ENCODE results near the gene AP1G2. TPM values are rescaled to one million over a fixed set of nuclear protein-coding genes. Genes with fewer than 3 reads are reported as not detected.
A peak's percentile ranks its signal among the peaks of the same experiment; 100 is the strongest.

Gene AP1G2
- total and polyA plus RNA-seq, 2 of the 13 experiments (the other 11 are each of a cell fraction or from before 2014, with no cell fraction given): 96.9 to 611 TPM

DNA sequence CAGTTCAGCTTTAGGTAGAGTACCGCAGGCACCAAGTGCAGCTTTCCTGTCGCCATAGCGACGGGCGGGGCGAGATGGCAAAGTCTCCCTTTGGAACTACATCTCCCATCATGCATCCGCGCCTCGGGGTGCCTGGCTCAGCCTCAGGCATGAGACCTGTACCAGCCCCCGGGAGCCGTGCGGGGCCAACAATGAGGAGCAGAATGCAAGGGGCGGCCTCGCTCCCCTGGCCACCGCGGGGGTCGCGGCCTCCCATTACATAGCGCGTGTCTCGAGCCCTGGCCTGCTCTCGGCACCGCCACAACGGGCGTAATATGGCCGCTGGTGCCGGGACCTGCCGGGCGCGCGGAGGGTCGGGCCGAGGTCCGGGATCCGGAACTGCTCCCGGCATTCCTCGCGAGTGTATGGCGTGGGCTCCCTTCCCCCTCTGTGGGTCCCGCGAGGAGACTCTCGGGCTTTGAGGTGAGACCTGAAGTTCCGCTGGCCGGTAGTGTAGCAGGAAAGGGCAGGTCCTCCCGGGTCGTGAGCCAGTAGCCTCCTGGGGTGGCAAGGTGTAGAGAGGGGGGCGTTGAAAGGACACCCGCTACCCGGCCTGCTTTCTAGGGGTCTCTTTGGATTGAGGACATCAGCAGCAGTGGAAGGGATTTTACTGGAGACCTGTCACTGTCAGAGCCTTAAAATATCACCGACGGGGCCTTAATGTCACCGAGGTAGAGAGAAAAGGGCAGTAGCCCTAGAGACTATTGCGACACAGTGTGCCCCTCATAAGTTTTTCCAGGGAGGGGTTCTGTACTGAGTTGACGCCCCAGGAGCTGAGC, 11.5 kb downstream of the AP1G2 start, which contains the start of gene THTPA (continued):
- TF ChIP-seq, protein P1, sequence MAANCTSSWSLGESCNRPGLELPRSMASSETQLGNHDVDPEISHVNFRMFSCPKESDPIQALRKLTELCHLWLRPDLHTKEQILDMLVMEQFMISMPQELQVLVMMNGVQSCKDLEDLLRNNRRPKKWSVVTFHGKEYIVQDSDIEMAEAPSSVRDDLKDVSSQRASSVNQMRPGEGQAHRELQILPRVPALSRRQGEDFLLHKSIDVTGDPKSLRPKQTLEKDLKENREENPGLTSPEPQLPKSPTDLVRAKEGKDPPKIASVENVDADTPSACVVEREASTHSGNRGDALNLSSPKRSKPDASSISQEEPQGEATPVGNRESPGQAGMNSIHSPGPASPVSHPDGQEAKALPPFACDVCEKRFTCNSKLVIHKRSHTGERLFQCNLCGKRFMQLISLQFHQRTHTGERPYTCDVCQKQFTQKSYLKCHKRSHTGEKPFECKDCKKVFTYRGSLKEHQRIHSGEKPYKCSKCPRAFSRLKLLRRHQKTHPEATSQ (CRISPR knock-in tag; IDR thresholded peaks at IDR 0.05; ENCODE audit: borderline replicate concordance): peak; percentile 89
- TF ChIP-seq, protein P2, sequence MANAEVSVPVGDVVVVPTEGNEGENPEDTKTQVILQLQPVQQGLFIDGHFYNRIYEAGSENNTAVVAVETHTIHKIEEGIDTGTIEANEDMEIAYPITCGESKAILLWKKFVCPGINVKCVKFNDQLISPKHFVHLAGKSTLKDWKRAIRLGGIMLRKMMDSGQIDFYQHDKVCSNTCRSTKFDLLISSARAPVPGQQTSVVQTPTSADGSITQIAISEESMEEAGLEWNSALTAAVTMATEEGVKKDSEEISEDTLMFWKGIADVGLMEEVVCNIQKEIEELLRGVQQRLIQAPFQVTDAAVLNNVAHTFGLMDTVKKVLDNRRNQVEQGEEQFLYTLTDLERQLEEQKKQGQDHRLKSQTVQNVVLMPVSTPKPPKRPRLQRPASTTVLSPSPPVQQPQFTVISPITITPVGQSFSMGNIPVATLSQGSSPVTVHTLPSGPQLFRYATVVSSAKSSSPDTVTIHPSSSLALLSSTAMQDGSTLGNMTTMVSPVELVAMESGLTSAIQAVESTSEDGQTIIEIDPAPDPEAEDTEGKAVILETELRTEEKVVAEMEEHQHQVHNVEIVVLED (CRISPR knock-in tag; IDR thresholded peaks at IDR 0.05; ENCODE audit: borderline replicate concordance): peak; percentile 95
- TF ChIP-seq ZBTB42 (CRISPR knock-in tag; IDR thresholded peaks at IDR 0.05) (peak; percentile 97), ZNF678 (CRISPR knock-in tag; IDR thresholded peaks at IDR 0.05) (peak; percentile 98), ZNF7 (CRISPR knock-in tag; IDR thresholded peaks at IDR 0.05) (peak; percentile 59; the same call in 1 of the 2 replicates), RCOR2 (CRISPR knock-in tag; IDR thresholded peaks at IDR 0.05) (peak; percentile 77), ZNF333 (CRISPR knock-in tag; IDR thresholded peaks at IDR 0.05; ENCODE audit: borderline replicate concordance) (peak; percentile 98), ZNF282 (IDR thresholded peaks at IDR 0.05; ENCODE audit: partially characterized antibody) (no peak), CBX2 (IDR thresholded peaks at IDR 0.05; ENCODE audit: low read depth, low read length) (no peak), CBX2 (CRISPR knock-in tag; IDR thresholded peaks at IDR 0.05; ENCODE audit: low read depth) (peak; percentile 84; the same call in 1 of the 2 replicates), MXI1 (IDR thresholded peaks at IDR 0.05; ENCODE audit: borderline replicate concordance, low read depth, low read length) (peak; percentile 95), KLF12 (CRISPR knock-in tag; IDR thresholded peaks at IDR 0.05; ENCODE audit: borderline replicate concordance) (peak; percentile 97; the same call in 1 of the 2 replicates), NFIB (CRISPR knock-in tag; IDR thresholded peaks at IDR 0.05; ENCODE audit: borderline replicate concordance) (no peak)
- TF ChIP-seq, protein P3, sequence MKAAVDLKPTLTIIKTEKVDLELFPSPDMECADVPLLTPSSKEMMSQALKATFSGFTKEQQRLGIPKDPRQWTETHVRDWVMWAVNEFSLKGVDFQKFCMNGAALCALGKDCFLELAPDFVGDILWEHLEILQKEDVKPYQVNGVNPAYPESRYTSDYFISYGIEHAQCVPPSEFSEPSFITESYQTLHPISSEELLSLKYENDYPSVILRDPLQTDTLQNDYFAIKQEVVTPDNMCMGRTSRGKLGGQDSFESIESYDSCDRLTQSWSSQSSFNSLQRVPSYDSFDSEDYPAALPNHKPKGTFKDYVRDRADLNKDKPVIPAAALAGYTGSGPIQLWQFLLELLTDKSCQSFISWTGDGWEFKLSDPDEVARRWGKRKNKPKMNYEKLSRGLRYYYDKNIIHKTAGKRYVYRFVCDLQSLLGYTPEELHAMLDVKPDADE (CRISPR knock-in tag; IDR thresholded peaks at IDR 0.05): peak; percentile 98; the same call in 1 of the 2 replicates
- TF ChIP-seq, protein P4, sequence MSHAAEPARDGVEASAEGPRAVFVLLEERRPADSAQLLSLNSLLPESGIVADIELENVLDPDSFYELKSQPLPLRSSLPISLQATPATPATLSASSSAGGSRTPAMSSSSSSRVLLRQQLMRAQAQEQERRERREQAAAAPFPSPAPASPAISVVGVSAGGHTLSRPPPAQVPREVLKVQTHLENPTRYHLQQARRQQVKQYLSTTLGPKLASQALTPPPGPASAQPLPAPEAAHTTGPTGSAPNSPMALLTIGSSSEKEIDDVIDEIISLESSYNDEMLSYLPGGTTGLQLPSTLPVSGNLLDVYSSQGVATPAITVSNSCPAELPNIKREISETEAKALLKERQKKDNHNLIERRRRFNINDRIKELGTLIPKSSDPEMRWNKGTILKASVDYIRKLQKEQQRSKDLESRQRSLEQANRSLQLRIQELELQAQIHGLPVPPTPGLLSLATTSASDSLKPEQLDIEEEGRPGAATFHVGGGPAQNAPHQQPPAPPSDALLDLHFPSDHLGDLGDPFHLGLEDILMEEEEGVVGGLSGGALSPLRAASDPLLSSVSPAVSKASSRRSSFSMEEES (CRISPR knock-in tag; IDR thresholded peaks at IDR 0.05): peak; percentile 88
- TF ChIP-seq, protein P5, sequence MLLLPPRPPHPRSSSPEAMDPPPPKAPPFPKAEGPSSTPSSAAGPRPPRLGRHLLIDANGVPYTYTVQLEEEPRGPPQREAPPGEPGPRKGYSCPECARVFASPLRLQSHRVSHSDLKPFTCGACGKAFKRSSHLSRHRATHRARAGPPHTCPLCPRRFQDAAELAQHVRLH (CRISPR knock-in tag; IDR thresholded peaks at IDR 0.05; ENCODE audit: borderline replicate concordance, low read depth): peak; percentile 99; the same call in 1 of the 2 replicates
- TF ChIP-seq, protein P6, sequence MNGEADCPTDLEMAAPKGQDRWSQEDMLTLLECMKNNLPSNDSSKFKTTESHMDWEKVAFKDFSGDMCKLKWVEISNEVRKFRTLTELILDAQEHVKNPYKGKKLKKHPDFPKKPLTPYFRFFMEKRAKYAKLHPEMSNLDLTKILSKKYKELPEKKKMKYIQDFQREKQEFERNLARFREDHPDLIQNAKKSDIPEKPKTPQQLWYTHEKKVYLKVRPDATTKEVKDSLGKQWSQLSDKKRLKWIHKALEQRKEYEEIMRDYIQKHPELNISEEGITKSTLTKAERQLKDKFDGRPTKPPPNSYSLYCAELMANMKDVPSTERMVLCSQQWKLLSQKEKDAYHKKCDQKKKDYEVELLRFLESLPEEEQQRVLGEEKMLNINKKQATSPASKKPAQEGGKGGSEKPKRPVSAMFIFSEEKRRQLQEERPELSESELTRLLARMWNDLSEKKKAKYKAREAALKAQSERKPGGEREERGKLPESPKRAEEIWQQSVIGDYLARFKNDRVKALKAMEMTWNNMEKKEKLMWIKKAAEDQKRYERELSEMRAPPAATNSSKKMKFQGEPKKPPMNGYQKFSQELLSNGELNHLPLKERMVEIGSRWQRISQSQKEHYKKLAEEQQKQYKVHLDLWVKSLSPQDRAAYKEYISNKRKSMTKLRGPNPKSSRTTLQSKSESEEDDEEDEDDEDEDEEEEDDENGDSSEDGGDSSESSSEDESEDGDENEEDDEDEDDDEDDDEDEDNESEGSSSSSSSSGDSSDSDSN (CRISPR knock-in tag; IDR thresholded peaks at IDR 0.05): peak; percentile 98
- TF ChIP-seq, protein P7, sequence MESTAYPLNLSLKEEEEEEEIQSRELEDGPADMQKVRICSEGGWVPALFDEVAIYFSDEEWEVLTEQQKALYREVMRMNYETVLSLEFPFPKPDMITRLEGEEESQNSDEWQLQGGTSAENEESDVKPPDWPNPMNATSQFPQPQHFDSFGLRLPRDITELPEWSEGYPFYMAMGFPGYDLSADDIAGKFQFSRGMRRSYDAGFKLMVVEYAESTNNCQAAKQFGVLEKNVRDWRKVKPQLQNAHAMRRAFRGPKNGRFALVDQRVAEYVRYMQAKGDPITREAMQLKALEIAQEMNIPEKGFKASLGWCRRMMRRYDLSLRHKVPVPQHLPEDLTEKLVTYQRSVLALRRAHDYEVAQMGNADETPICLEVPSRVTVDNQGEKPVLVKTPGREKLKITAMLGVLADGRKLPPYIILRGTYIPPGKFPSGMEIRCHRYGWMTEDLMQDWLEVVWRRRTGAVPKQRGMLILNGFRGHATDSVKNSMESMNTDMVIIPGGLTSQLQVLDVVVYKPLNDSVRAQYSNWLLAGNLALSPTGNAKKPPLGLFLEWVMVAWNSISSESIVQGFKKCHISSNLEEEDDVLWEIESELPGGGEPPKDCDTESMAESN (CRISPR knock-in tag; conservative IDR thresholded peaks at IDR 0.05): peak; percentile 100
